CD4-positive, CD25-positive, alpha-beta regulatory T cell (primary cell): ENCODE results near the gene CCDC32. TPM values are rescaled to one million over a fixed set of nuclear protein-coding genes. Genes with fewer than 3 reads are reported as not detected.

Experiments used
- ATAC-seq, 2 donors: fragments of 150-1000 bp; cut with Tn5 transposase; one replicate each; pipeline ENCODE4 v1.10.0; 2021; ENCODE audit warnings: low read depth in 2 of 2, moderate number of reproducible peaks in 2 of 2, moderate library complexity in 1 of 2
- DNase-seq, 3 donors: peaks; one replicate each; pipeline versions ENCODE4 v3.0.0 to v3.0.0-alpha.2; 2012 to 2022; ENCODE audit warnings: mixed read lengths in 1 of 3
- H3K27ac ChIP-seq: one replicate; pipeline ENCODE4 v1.7.0; 2013; ENCODE audit warnings: mild to moderate bottlenecking, low read length; ENCODE audit not compliant: insufficient read depth, poor library complexity, severe bottlenecking
- H3K27me3 ChIP-seq: one replicate; pipeline ENCODE4 v1.7.0; 2013; ENCODE audit warnings: low read length; ENCODE audit not compliant: control insufficient read depth, insufficient read depth
- H3K36me3 ChIP-seq: one replicate; pipeline ENCODE4 v1.7.0; 2013; ENCODE audit warnings: mild to moderate bottlenecking, low read length, moderate library complexity; ENCODE audit not compliant: control insufficient read depth, insufficient read depth
- H3K4me1 ChIP-seq: 2 replicates; pipeline ENCODE4 v1.7.0; 2013; ENCODE audit warnings: mild to moderate bottlenecking, low read length; ENCODE audit not compliant: insufficient read depth, control insufficient read depth, poor library complexity, severe bottlenecking
- H3K4me3 ChIP-seq: one replicate; pipeline ENCODE4 v1.7.0; 2013; ENCODE audit warnings: low read depth, mild to moderate bottlenecking, low read length, moderate library complexity
- H3K9me3 ChIP-seq, 2 experiments: 1 replicate in 1 of 2; 2 replicates in 1 of 2; pipeline ENCODE4 v1.7.0; 2013; ENCODE audit warnings: low read length in 2 of 2, mild to moderate bottlenecking in 1 of 2, moderate library complexity in 1 of 2; ENCODE audit not compliant: control insufficient read depth in 2 of 2
- H3K27ac Mint-ChIP-seq, 3 donors: one replicate each; pipeline ENCODE4 v1.8.0; 2020 to 2022; ENCODE audit warnings: mild to moderate bottlenecking in 3 of 3, mixed read lengths in 3 of 3, moderate library complexity in 2 of 3
- H3K27me3 Mint-ChIP-seq: one replicate; pipeline ENCODE4 v1.8.0; 2022; ENCODE audit warnings: mild to moderate bottlenecking, mixed read lengths
- H3K36me3 Mint-ChIP-seq: one replicate; pipeline ENCODE4 v1.8.0; 2020; ENCODE audit warnings: mixed read lengths
- H3K4me1 Mint-ChIP-seq, 4 donors: one replicate each; pipeline ENCODE4 v1.8.0; 2020 to 2022; ENCODE audit warnings: mixed read lengths in 4 of 4, mild to moderate bottlenecking in 1 of 4
- H3K4me3 Mint-ChIP-seq, 4 donors: one replicate each; pipeline ENCODE4 v1.8.0; 2020 to 2022; ENCODE audit warnings: mild to moderate bottlenecking in 4 of 4, mixed read lengths in 4 of 4, moderate library complexity in 3 of 4
- H3K9me3 Mint-ChIP-seq, 7 donors: one replicate each; pipeline ENCODE4 v1.8.0; 2020 to 2022; ENCODE audit warnings: mixed read lengths in 7 of 7, mild to moderate bottlenecking in 3 of 7, moderate library complexity in 2 of 7
- polyA plus RNA-seq, 4 donors: library from polyadenylated mRNA; unstranded; fragments of 300-500 nt; fragmentation: Illumina TruSeq; gene quantifications; one replicate each; pipeline ENCODE4 v1.2.3, GENCODE V29; 2021
- total RNA-seq: library from RNA; stranded (reverse); gene quantifications from one replicate; pipeline ENCODE4 v1.2.3, GENCODE V29; 2022

Gene CCDC32
- total and polyA plus RNA-seq, 5 donors from 2014 or later, result 30.6 to 57.2 (median 53.2) TPM

DNA sequence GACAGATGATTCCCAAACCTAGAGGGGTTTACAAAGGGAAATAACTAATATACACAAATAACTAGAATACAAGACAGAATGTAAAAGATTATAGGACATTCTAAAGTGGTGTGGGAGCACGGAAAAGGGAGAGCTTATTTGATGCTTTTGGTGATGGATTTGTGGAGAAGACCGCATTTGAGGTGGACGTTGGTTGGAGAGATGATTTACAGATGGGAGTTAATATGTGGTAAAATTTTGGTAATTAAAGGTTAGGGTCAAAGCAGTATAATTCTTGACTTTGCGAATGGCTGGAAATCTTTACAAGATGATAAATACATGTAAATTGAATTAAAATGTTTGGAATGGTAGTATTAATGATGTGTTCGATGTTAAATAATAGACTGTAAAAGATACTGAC lies 30.4 kb upstream of the CCDC32 start:
- Histone ChIP-seq H3K4me3 (peak overlapping the region; percentile 99), H3K4me1 (peaks cover 23% of the 10 kb centered on the region), H3K27ac (peak overlapping the region; percentile 95), H3K27me3 (no peaks in the 10 kb centered on the region), H3K36me3 (no peaks in the 10 kb centered on the region), H3K9me3 (no peaks in the 10 kb centered on the region)
- no peaks in the 10 kb centered on the region for H3K36me3 Mint-ChIP-seq
- peaks cover 10% of the 10 kb centered on the region for H3K27me3 Mint-ChIP-seq
- H3K4me1 Mint-ChIP-seq, result peaks cover 10 to 33% (median 22%) of the 10 kb centered on the region in 4 donors
- peak overlapping the region; percentile 88 to 98 (median 95) for H3K4me3 Mint-ChIP-seq
- ATAC-seq, result no peak
- no peaks in the 10 kb centered on the region for H3K9me3 Mint-ChIP-seq
- DNase-seq, result no peak
- peak overlapping the region in 2 of 3 donors; percentile 99 to 100 for H3K27ac Mint-ChIP-seq

DNA sequence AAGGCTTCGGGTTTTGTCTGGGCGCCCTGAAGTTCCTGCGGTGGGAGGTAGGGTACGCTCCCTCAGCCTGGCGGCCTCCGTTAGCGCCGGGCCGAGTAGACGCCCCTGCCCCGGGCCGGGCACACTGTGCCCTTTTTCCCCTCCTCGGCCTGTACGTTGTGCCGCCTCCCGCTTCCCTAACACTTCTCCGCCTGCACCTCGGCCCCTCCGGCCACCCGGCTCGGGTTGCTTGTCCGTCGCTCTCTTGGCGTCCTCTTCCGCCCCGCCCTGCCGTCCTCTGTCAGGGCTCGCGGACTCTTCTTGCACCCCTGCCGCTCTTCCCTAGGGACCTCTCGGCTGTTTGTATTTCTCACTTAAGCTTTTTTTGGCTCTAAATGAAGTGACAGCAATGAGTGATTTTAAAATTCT lies 29.6 kb upstream of the CCDC32 start:
- Mint-ChIP-seq H3K27ac (peak overlapping the region; percentile 89 to 100 (median 99)), H3K4me3 (peak overlapping the region; percentile 88 to 98 (median 95)), H3K27me3 (peaks cover 10% of the 10 kb centered on the region), H3K36me3 (no peaks in the 10 kb centered on the region), H3K9me3 (no peaks in the 10 kb centered on the region), H3K4me1 (peaks cover 14 to 40% (median 19%) of the 10 kb centered on the region in 4 donors)
- H3K4me1 ChIP-seq, result peaks cover 28% of the 10 kb centered on the region
- no peaks in the 10 kb centered on the region for H3K36me3 ChIP-seq
- no peaks in the 10 kb centered on the region for H3K27me3 ChIP-seq
- DNase-seq, result no peak
- no peaks in the 10 kb centered on the region for H3K9me3 ChIP-seq
- peak overlapping the region; percentile 99 for H3K4me3 ChIP-seq
- peak; percentile 28 to 44 for ATAC-seq
- H3K27ac ChIP-seq, result peak overlapping the region; percentile 95

DNA sequence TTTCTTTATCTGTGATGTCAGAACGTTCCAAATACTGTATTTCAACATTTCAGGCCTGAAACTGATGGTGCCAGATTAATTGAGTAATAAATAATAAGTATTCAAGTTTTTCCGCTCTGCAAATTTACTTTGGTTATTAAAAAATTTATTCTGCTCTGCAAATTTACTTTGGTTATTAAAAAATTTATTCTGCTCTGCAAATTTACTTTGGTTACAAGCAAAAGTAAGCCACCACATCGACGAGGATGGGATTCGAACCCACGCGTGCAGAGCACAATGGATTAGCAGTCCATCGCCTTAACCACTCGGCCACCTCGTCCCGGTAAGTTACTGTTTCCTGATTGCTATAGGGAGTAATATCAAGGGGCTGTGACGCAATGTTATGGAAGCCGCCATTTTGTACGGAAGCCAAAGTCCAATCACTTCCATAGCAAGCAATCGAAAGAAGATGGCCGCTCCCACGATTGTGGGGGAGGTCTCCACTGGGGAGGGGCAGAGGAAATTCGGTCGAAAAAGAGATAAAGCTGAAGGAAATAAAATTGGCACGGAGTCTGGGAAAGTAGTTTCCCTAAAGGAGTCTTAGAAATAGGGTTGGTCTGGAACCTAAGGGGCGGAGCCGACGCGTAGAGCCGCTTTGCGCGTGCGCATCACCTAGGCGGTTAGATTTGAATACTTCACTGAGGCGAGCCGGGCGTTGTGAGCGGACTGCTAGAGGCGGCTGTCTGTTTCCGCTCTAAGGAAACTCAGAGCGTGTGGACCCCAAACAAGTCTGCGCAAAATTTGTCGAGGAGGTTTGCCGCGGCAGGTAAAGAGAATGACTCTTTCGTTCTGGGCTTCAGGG lies 29.0 kb upstream of the CCDC32 start, which contains the start of gene KNL1:
KNL1 (plus strand) TSS at position 662 of the 841 bp plus-strand sequence. CDS start 8,683 bp downstream, outside the sequence.
- peaks cover under 1% of the 10 kb centered on the region for H3K27me3 ChIP-seq
- Mint-ChIP-seq H3K27me3 (peaks cover 10% of the 10 kb centered on the region), H3K36me3 (no peaks in the 10 kb centered on the region), H3K9me3 (no peaks in the 10 kb centered on the region), H3K4me3 (peak within 1 kb of the TSS; percentile 88 to 98 (median 95)), H3K27ac (peak within 1 kb of the TSS; percentile 89 to 100 (median 99)), H3K4me1 (peaks cover 15 to 40% (median 19%) of the 10 kb centered on the region in 4 donors)
- H3K27ac ChIP-seq, result peak within 1 kb of the TSS; percentile 95
- H3K4me1 ChIP-seq, result peaks cover 26% of the 10 kb centered on the region
- DNase-seq (peak; percentile 80 to 95 (median 91)), ATAC-seq (peak; percentile 79 to 82)
- no peaks in the 10 kb centered on the region for H3K36me3 ChIP-seq
- H3K9me3 ChIP-seq, result no peaks in the 10 kb centered on the region
- peak within 1 kb of the TSS; percentile 99 for H3K4me3 ChIP-seq

DNA sequence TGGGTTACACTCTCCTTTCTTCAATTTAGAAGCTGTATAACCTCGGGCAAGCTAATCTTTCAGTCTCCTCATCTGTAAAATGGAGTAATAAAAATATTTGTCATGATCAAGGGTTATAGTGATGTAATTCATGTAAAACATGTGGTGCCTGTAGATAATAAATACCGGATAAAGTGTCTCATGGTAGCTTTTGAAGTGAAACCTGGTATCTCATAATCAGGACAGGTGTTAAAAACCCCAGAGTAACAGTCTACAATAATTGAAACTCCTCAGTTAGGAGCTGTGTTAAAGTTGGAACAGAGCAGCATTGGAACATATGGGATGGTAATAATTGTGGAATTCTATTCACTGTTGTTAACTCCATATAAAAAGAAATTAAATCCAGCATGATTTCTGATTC lies 28.3 kb upstream of the CCDC32 start:
- Mint-ChIP-seq H3K4me1 (peaks cover 15 to 40% (median 19%) of the 10 kb centered on the region in 4 donors), H3K36me3 (no peaks in the 10 kb centered on the region), H3K27ac (peak overlapping the region; percentile 89 to 100 (median 99)), H3K9me3 (no peaks in the 10 kb centered on the region), H3K27me3 (peaks cover 10% of the 10 kb centered on the region), H3K4me3 (peak overlapping the region; percentile 88 to 98 (median 95))
- DNase-seq (peak in 2 of 3 donors; percentile 42 to 66), ATAC-seq (peak; percentile 25 to 29)
- no peaks in the 10 kb centered on the region for H3K9me3 ChIP-seq
- peak overlapping the region; percentile 95 for H3K27ac ChIP-seq
- peaks cover 25% of the 10 kb centered on the region for H3K4me1 ChIP-seq
- H3K4me3 ChIP-seq, result peak overlapping the region; percentile 99
- peaks cover 2% of the 10 kb centered on the region for H3K27me3 ChIP-seq
- no peaks in the 10 kb centered on the region for H3K36me3 ChIP-seq

DNA sequence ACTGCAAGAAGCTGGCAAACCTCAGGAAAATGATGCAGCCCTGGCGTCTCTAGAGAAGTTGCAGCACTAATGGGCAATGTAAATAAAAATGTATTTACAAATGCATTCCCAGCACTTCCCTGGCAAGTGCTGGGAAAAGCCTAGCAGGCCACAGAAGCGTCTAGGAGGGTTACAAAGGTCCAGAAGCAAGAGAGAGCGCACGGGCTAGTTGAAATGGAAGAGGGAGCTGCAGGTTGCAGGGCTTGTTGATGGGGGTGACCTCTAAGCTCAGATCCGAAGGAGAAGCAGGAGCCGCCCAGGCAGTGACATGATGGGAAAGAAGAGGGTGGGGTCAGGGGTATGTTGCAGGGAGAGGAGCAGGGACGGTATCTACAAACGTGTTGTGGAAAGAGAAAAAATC lies 26.5 kb upstream of the CCDC32 start:
- no peaks in the 10 kb centered on the region for H3K9me3 ChIP-seq
- no peak for DNase-seq
- H3K4me3 ChIP-seq, result no peak overlapping the region
- H3K4me1 ChIP-seq, result peaks cover 25% of the 10 kb centered on the region
- Mint-ChIP-seq H3K4me3 (peak overlapping the region in 3 of 4 donors; percentile 17 to 50 (median 22)), H3K36me3 (no peaks in the 10 kb centered on the region), H3K4me1 (peaks cover 15 to 40% (median 19%) of the 10 kb centered on the region in 4 donors), H3K9me3 (no peaks in the 10 kb centered on the region), H3K27me3 (peaks cover 14% of the 10 kb centered on the region), H3K27ac (peak overlapping the region in 2 of 3 donors; percentile 78 to 90)
- H3K36me3 ChIP-seq, result no peaks in the 10 kb centered on the region
- peaks cover 2% of the 10 kb centered on the region for H3K27me3 ChIP-seq
- no peak overlapping the region for H3K27ac ChIP-seq
- no peak for ATAC-seq

DNA sequence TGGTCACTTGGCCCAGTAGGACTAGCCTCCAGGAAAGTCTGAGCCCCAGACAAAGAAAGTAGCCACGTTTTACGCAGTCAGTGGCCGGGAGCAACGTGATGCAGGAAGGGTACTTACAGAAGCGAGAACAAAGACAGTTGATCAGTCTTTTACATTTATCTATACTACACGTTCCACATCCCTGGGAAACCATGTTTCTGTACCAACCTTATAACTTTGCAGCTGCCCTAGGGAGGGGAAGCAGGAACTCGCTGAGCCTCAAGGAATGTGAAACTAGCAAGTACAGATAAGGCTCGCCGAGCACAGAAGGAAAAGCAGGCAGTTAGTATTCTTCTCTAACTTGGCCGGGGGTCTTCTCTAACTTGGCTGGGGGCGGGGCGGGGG lies 25.8 kb upstream of the CCDC32 start:
- Mint-ChIP-seq H3K4me3 (peak overlapping the region; percentile 61 to 93 (median 88)), H3K4me1 (peaks cover 15 to 39% (median 19%) of the 10 kb centered on the region in 4 donors), H3K27me3 (peaks cover 17% of the 10 kb centered on the region), H3K36me3 (no peaks in the 10 kb centered on the region), H3K27ac (peak overlapping the region in 2 of 3 donors; percentile 16 to 84), H3K9me3 (no peaks in the 10 kb centered on the region)
- peak overlapping the region; percentile 82 for H3K4me3 ChIP-seq
- H3K9me3 ChIP-seq, result no peaks in the 10 kb centered on the region
- H3K27ac ChIP-seq, result no peak overlapping the region
- ATAC-seq (no peak), DNase-seq (no peak)
- peaks cover 25% of the 10 kb centered on the region for H3K4me1 ChIP-seq
- H3K36me3 ChIP-seq, result no peaks in the 10 kb centered on the region
- H3K27me3 ChIP-seq, result peaks cover 2% of the 10 kb centered on the region

DNA sequence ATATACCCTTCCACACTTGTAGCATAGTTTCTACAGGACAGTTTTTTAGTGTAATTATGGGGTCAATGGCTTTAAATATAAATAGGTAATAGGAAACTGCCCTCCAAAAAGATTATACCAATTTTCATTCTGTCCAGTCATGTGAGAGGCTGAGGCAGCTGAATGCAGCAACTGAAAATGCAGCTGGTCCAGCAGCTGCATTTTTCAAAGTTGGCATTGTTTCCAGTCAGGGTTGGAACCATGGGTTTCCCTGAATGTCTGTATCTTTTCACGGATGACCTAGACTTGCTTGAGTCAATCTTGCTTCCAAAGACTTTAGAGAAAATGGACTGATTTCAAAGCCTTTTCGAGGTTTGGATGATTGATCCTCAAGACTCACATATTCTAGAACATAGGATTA lies 19.3 kb upstream of the CCDC32 start:
- Histone ChIP-seq H3K27ac (no peak overlapping the region), H3K4me1 (no peaks in the 10 kb centered on the region), H3K27me3 (peaks cover 2% of the 10 kb centered on the region), H3K9me3 (no peaks in the 10 kb centered on the region), H3K36me3 (no peaks in the 10 kb centered on the region), H3K4me3 (no peak overlapping the region)
- peaks cover 7% of the 10 kb centered on the region for H3K27me3 Mint-ChIP-seq
- no peak overlapping the region for H3K4me3 Mint-ChIP-seq
- DNase-seq, result no peak
- no peaks in the 10 kb centered on the region for H3K9me3 Mint-ChIP-seq
- H3K36me3 Mint-ChIP-seq, result no peaks in the 10 kb centered on the region
- no peak for ATAC-seq
- H3K27ac Mint-ChIP-seq, result no peak overlapping the region
- peaks cover 0 to 5% (median 0%) of the 10 kb centered on the region in 4 donors for H3K4me1 Mint-ChIP-seq
